ENCODE measurements around the gene SLC26A8. TPM values are rescaled to one million over a fixed set of nuclear protein-coding genes. Genes with fewer than 3 reads are reported as not detected.
"Not testable (repeated sequence)": the region's sequence is repeated elsewhere in the genome, so short reads cannot be mapped to it uniquely, and the experiment has no call there.

Gene SLC26A8
- total RNA-seq, 4 donors from 2014 or later, result 0.30 to 1.1 TPM; not detected in 2

DNA sequence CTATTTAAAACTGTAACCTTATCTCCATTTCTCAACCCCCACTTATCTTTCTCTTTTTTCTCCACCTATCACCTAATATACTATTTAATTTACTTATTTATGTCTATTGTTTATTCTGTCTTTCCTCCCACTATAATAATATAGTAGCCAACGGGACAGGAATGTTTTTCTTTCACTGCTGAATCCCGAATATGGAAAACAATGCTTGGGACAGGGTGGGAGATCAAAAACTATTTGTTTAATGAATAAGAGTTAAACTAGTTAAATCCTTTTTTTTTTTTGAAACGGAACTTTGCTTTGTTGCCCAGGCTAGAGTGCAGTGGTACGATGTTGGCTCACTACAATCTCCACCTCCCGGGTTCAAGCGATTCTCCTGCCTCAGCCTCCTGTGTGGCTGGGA, 109.9 kb downstream of the SLC26A8 start:
- Histone ChIP-seq H3K27me3 (no peaks in the 10 kb centered on the region), H3K4me3 (no peak overlapping the region), H3K9me3 (peaks cover 0 to 9% (median 0%) of the 10 kb centered on the region in 4 donors), H3K4me1 (peaks cover 0 to 18% (median 10%) of the 10 kb centered on the region in 4 donors), H3K27ac (no peak overlapping the region), H3K36me3 (peaks cover 0 to 40% (median 0%) of the 10 kb centered on the region in 3 donors)
- DNase-seq (ENCODE audit: low spot score in 2 of 2), result no peak
- 75 to 79% methylated on average over 6 of the region's 6 CpGs for WGBS, 2 donors
- TF ChIP-seq EP300 (IDR thresholded peaks at IDR 0.05) (no peak), CTCF (IDR thresholded peaks at IDR 0.05) (no peak), POLR2A (IDR thresholded peaks at IDR 0.05) (no peak)

- no peak for DNase-seq (ENCODE audit: low spot score in 2 of 2)
- 95 to 97% methylated on average over 8 of the region's 8 CpGs for WGBS, 2 donors
Observed at GRCh38 chr6:35911871-35912653, 112.4 kb downstream of the SLC26A8 start.

DNA sequence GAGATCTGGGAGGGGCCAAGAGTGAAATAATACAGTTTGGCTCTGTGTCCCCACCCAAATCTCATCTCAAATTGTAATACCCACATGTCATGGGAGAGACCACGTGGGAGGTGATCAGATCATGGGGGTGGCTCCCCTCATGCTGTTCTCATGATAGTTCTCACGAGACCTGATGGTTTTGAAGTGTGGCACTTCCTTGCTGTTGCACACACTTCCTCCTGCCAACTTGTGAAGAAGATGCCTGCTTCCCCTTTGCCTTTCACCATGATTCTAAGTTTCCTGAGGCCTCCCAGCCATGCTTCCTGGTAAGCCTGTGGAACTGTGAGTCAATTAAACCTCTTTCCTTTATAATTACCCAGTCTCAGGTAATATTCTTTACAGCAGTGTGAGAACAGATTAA, 114.9 kb downstream of the SLC26A8 start:
- 86 to 100% methylated on average over 2 of the region's 2 CpGs for WGBS, 2 donors
- H3K27me3 ChIP-seq; DNase-seq (ENCODE audit: low spot score in 2 of 2); H3K4me1 ChIP-seq; H3K27ac ChIP-seq; H3K4me3 ChIP-seq: not testable (repeated sequence)
- peaks cover 0 to 18% (median 0%) of the 10 kb centered on the region in 4 donors for H3K9me3 ChIP-seq
- H3K36me3 ChIP-seq, result peaks cover 0 to 47% (median 0%) of the 10 kb centered on the region in 3 donors

More at GRCh38 chr6:35911871-35912653, 112.4 kb downstream of the SLC26A8 start:
- Histone ChIP-seq H3K4me3 (no peak overlapping the region), H3K27me3 (no peaks in the 10 kb centered on the region), H3K36me3 (peaks cover 0 to 51% (median 0%) of the 10 kb centered on the region in 3 donors), H3K27ac (no peak overlapping the region), H3K9me3 (peaks cover 0 to 18% (median 0%) of the 10 kb centered on the region in 4 donors), H3K4me1 (no peaks in the 10 kb centered on the region)
- TF ChIP-seq CTCF (IDR thresholded peaks at IDR 0.05) (no peak), EP300 (IDR thresholded peaks at IDR 0.05) (no peak), POLR2A (IDR thresholded peaks at IDR 0.05) (no peak)

GRCh38 chr6:35908753-35909401, 115.6 kb downstream of the SLC26A8 start:
- Histone ChIP-seq H3K36me3 (peaks cover 0 to 54% (median 0%) of the 10 kb centered on the region in 3 donors), H3K9me3 (peaks cover 0 to 18% (median 0%) of the 10 kb centered on the region in 4 donors)
- H3K4me3 ChIP-seq; H3K27ac ChIP-seq; H3K27me3 ChIP-seq; DNase-seq (ENCODE audit: low spot score in 2 of 2); H3K4me1 ChIP-seq: not testable (repeated sequence)
- WGBS, 2 donors, result 92 to 94% methylated on average over 5 of the region's 5 CpGs

DNA sequence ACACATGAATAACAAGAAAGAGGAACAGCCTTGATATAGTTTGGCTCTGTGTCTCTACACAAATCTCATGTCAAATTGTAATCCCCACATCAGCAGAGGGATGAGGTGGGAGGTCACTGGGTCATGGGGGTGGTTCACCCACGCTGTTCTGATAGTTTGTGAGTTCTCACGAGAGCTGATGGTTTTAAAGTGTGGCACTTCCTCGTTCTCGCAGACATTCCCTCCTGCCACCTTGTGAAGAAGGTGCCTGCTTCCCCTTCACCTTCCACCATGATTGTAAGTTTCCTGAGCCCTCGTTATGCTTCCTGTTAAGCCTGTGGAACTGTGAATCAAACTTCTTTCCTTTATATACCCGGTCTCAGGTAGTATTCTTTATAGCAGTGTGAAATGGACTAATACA, 116.7 kb downstream of the SLC26A8 start:
- peaks cover 0 to 49% (median 0%) of the 10 kb centered on the region in 3 donors for H3K36me3 ChIP-seq
- no peak for DNase-seq (ENCODE audit: low spot score in 2 of 2)
- no peak for TF ChIP-seq CTCF (IDR thresholded peaks at IDR 0.05)
- no peak for TF ChIP-seq POLR2A (IDR thresholded peaks at IDR 0.05)
- TF ChIP-seq EP300 (IDR thresholded peaks at IDR 0.05), result no peak
- no peaks in the 10 kb centered on the region for H3K4me1 ChIP-seq
- H3K9me3 ChIP-seq, result peaks cover 0 to 18% (median 0%) of the 10 kb centered on the region in 4 donors
- H3K27ac ChIP-seq, result no peak overlapping the region
- no peak overlapping the region for H3K4me3 ChIP-seq
- WGBS, 2 donors, result 88% methylated on average over 6 of the region's 6 CpGs
- no peaks in the 10 kb centered on the region for H3K27me3 ChIP-seq

GRCh38 chr6:35906499-35906846, 118.0 kb downstream of the SLC26A8 start:
- WGBS, 2 donors, result 67 to 77% methylated on average over 2 of the region's 2 CpGs
- no peak overlapping the region for H3K27ac ChIP-seq
- TF ChIP-seq CTCF (IDR thresholded peaks at IDR 0.05) (no peak), EP300 (IDR thresholded peaks at IDR 0.05) (no peak), POLR2A (IDR thresholded peaks at IDR 0.05) (no peak)
- peaks cover 0 to 42% (median 0%) of the 10 kb centered on the region in 3 donors for H3K36me3 ChIP-seq
- no peak overlapping the region for H3K4me3 ChIP-seq
- H3K9me3 ChIP-seq, result peaks cover 0 to 18% (median 0%) of the 10 kb centered on the region in 4 donors
- no peaks in the 10 kb centered on the region for H3K27me3 ChIP-seq
- no peak for DNase-seq (ENCODE audit: low spot score in 2 of 2)
- no peaks in the 10 kb centered on the region for H3K4me1 ChIP-seq

Measured in tibial nerve (tissue), 4 donors.